Smooth muscle cell (in vitro differentiated cells): ENCODE results near the gene CALCR. TPM values are rescaled to one million over a fixed set of nuclear protein-coding genes. Genes with fewer than 3 reads are reported as not detected.
"Not testable (repeated sequence)": the region's sequence is repeated elsewhere in the genome, so short reads cannot be mapped to it uniquely, and the experiment has no call there.

Source experiments
- DNase-seq: peaks from one replicate; lab custom pipeline; 2025; ENCODE audit not compliant: unreplicated experiment; lab: John Stamatoyannopoulos, UW
- H2AFZ ChIP-seq: fragments of 200-600 bp; sonication (generic); 2 replicates; pipeline ENCODE4 v1.6.0; 2016; ENCODE audit warnings: antibody characterized with exemption, low read depth, mild to moderate bottlenecking
- H3F3A ChIP-seq: fragments of 200-600 bp; sonication (generic); 2 replicates; pipeline ENCODE4 v1.6.0; 2017; ENCODE audit warnings: antibody characterized with exemption, low read depth
- H3K27ac ChIP-seq: fragments of 200-600 bp; sonication (generic); 2 replicates; pipeline ENCODE4 v1.5.1; 2016; ENCODE audit warnings: low read depth, mild to moderate bottlenecking
- H3K27me3 ChIP-seq: fragments of 200-600 bp; sonication (generic); 2 replicates; pipeline ENCODE4 v1.6.1; 2016; ENCODE audit warnings: low read depth, mild to moderate bottlenecking
- H3K36me3 ChIP-seq: fragments of 200-600 bp; sonication (generic); 2 replicates; pipeline ENCODE4 v1.5.1; 2016; ENCODE audit warnings: low read depth
- H3K4me1 ChIP-seq: fragments of 200-600 bp; sonication (generic); 2 replicates; pipeline ENCODE4 v1.5.1; 2016; ENCODE audit warnings: low read depth
- H3K4me2 ChIP-seq: fragments of 200-600 bp; sonication (generic); 2 replicates; pipeline ENCODE4 v1.6.0; 2016; ENCODE audit warnings: mild to moderate bottlenecking
- H3K4me3 ChIP-seq: fragments of 200-600 bp; sonication (generic); 2 replicates; pipeline ENCODE4 v1.5.1; 2016; ENCODE audit warnings: mild to moderate bottlenecking
- H3K79me2 ChIP-seq: fragments of 200-600 bp; sonication (generic); 2 replicates; pipeline ENCODE4 v1.6.0; 2016; ENCODE audit warnings: low read depth, mild to moderate bottlenecking
- H3K9ac ChIP-seq: fragments of 200-600 bp; sonication (generic); 2 replicates; pipeline ENCODE4 v1.6.0; 2016; ENCODE audit warnings: low read depth
- H3K9me3 ChIP-seq: fragments of 200-600 bp; sonication (generic); replicated peaks from 2 replicates; pipeline ENCODE4 v1.5.1; 2016; ENCODE audit warnings: low read depth
- H4K20me1 ChIP-seq: fragments of 200-600 bp; sonication (generic); 2 replicates; pipeline ENCODE4 v1.6.0; 2016; ENCODE audit warnings: low read depth
- whole genome bisulfite sequencing: methylation state at CpG from one replicate; pipeline ENCODE4 v1.1.7; 2016; ENCODE audit warnings: low lambda C conversion rate; 5-methylcytosine and 5-hydroxymethylcytosine counted together
- polyA plus RNA-seq: library from polyadenylated mRNA; unstranded; fragments of >200 nt; fragmentation: Nextera tagmentation; extraction: Ambion mirVana; gene quantifications from 2 replicates; pipeline ENCODE4 v1.2.1, GENCODE V29; 2016
- total RNA-seq: library from RNA; depleted of rRNA; stranded (reverse); fragments of >200 nt; gene quantifications from 2 replicates; pipeline ENCODE4 v1.2.3, GENCODE V29; 2014
- TF ChIP-seq, protein P1 (sequence below): fragments of 200-600 bp; sonication (generic); IDR thresholded peaks from 2 replicates; pipeline ENCODE4 v1.5.1; 2017; ENCODE audit warnings: borderline replicate concordance, mild to moderate bottlenecking, antibody characterized with exemption; ENCODE audit not compliant: insufficient read depth, poor library complexity, severe bottlenecking

The CALCR gene
- total and polyA plus RNA-seq, 2 experiments from 2014 or later: not detected

DNA sequence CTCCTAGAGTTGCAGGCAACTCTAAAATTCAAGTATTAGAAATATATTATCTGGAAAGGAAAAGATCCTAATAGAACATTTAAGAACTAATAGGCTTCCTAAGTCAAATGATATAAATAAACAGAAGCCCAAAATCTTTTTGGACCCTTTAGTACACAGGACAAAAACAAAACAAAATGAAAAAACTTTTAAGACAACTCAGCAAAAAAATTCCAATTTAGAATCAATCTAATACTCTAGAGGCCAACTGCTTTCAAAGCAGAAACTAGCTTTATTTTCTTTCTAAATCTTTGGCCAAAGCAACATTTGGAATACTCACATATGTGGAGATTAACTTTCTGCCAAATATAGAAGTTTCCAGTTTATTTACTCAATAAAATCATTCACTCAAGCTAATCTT is 65.2 kb downstream of the CALCR start:
- Histone ChIP-seq H3F3A (no peaks in the 10 kb centered on the region), H3K27me3 (no peaks in the 10 kb centered on the region), H2AFZ (no peak overlapping the region), H3K36me3 (no peaks in the 10 kb centered on the region), H3K4me1 (no peaks in the 10 kb centered on the region), H3K79me2 (no peaks in the 10 kb centered on the region), H3K27ac (no peak overlapping the region), H4K20me1 (no peaks in the 10 kb centered on the region), H3K4me3 (no peak overlapping the region), H3K9me3 (no peaks in the 10 kb centered on the region), H3K9ac (no peak overlapping the region), H3K4me2 (no peak overlapping the region)
- no peak for DNase-seq
- TF ChIP-seq, protein P1, sequence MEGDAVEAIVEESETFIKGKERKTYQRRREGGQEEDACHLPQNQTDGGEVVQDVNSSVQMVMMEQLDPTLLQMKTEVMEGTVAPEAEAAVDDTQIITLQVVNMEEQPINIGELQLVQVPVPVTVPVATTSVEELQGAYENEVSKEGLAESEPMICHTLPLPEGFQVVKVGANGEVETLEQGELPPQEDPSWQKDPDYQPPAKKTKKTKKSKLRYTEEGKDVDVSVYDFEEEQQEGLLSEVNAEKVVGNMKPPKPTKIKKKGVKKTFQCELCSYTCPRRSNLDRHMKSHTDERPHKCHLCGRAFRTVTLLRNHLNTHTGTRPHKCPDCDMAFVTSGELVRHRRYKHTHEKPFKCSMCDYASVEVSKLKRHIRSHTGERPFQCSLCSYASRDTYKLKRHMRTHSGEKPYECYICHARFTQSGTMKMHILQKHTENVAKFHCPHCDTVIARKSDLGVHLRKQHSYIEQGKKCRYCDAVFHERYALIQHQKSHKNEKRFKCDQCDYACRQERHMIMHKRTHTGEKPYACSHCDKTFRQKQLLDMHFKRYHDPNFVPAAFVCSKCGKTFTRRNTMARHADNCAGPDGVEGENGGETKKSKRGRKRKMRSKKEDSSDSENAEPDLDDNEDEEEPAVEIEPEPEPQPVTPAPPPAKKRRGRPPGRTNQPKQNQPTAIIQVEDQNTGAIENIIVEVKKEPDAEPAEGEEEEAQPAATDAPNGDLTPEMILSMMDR: no peak

- no peak overlapping the region for H2AFZ ChIP-seq
- H3K79me2 ChIP-seq: no peaks in the 10 kb centered on the region
- H3K4me1 ChIP-seq: no peaks in the 10 kb centered on the region
- no peaks in the 10 kb centered on the region for H3K9me3 ChIP-seq
- H3F3A ChIP-seq: no peaks in the 10 kb centered on the region
- H3K27me3 ChIP-seq: no peaks in the 10 kb centered on the region
- TF ChIP-seq, protein P1: no peak
- 75% methylated on average over 3 of the region's 3 CpGs for WGBS
- H3K9ac ChIP-seq: no peak overlapping the region
- no peak for DNase-seq
- H3K4me3 ChIP-seq: no peak overlapping the region
- H3K27ac ChIP-seq: no peak overlapping the region
- H3K36me3 ChIP-seq: no peaks in the 10 kb centered on the region
- no peaks in the 10 kb centered on the region for H4K20me1 ChIP-seq
- H3K4me2 ChIP-seq: no peak overlapping the region
Measured at GRCh38 chr7:93503088-93503487, 71.4 kb downstream of the CALCR start.

- not testable (repeated sequence) for H3F3A ChIP-seq, H3K36me3 ChIP-seq, H3K4me1 ChIP-seq, H3K9me3 ChIP-seq, H4K20me1 ChIP-seq, H3K9ac ChIP-seq, H3K27ac ChIP-seq, DNase-seq, H3K79me2 ChIP-seq, H2AFZ ChIP-seq, H3K27me3 ChIP-seq, H3K4me3 ChIP-seq, H3K4me2 ChIP-seq
- 94% methylated on average over 3 of the region's 3 CpGs for WGBS
Measured at GRCh38 chr7:93491860-93492259, 82.7 kb downstream of the CALCR start.

- peaks cover 33% of the 10 kb centered on the region for H3K4me1 ChIP-seq
- no peak for DNase-seq
- H3K4me2 ChIP-seq: no peak overlapping the region
- 58% methylated on average over 2 of the region's 2 CpGs for WGBS
- no peaks in the 10 kb centered on the region for H3K9me3 ChIP-seq
- H2AFZ ChIP-seq: no peak overlapping the region
- H3K27me3 ChIP-seq: no peaks in the 10 kb centered on the region
- no peak overlapping the region for H3K9ac ChIP-seq
- TF ChIP-seq, protein P1: no peak
- no peak overlapping the region for H3K27ac ChIP-seq
- no peak overlapping the region for H3K4me3 ChIP-seq
- H3K36me3 ChIP-seq: no peaks in the 10 kb centered on the region
- H4K20me1 ChIP-seq: no peaks in the 10 kb centered on the region
- no peaks in the 10 kb centered on the region for H3F3A ChIP-seq
- no peaks in the 10 kb centered on the region for H3K79me2 ChIP-seq
Measured at GRCh38 chr7:93476491-93477344, 97.8 kb downstream of the CALCR start.
